ENCODE measurements around the gene SORCS2. TPM values are rescaled to one million over a fixed set of nuclear protein-coding genes. Genes with fewer than 3 reads are reported as not detected.

The SORCS2 gene
- total RNA-seq, 4 donors from 2014 or later: 0.07 to 1.2 (median 0.11) TPM

DNA sequence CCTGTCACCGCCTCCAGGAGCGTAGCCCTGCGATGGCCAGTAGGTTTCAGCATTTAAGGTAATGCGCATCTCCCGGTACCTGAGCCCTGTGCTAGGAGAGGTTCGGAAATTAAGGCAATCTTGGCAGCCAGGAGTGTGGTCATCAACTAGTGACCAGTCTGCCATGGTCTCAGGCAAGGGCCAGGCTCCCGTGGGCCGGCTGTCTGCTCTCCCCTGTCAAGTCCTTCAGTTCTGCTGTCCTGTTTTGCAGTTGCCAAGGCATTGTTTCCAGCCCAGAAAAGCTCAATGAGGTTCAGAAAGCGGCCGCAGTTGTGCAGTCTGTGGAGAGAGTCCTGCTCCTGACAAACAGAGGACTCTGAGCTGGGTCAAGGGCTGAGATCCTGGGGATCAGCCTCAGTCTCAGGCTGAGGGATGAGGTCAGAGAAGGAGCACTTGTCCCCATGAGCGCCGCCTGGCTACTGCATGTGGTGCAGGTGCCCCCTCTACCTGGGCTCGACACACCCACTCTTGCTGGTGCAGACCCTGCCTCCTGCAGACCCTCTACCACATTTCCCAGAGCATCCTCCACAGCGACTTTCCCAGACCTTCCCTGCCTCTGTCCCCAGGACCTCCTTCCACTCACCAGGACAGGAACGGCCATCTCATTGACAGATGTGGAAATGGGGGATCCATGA is 295.8 kb downstream of the SORCS2 start:
- TF ChIP-seq POLR2A (IDR thresholded peaks at IDR 0.05) (no peak), CTCF (IDR thresholded peaks at IDR 0.05 in 4 of 5, conservative IDR thresholded peaks at IDR 0.05 in 1 of 5) (no peak)
- H3K36me3 ChIP-seq: no peaks in the 10 kb centered on the region
- ATAC-seq (no peak), DNase-seq (no peak)
- H3K27me3 ChIP-seq: no peaks in the 10 kb centered on the region
- in situ Hi-C loops (cut with MboI; ENCODE audit: low sequenced_read_pairs in 4 of 4) (no loop called here), intact Hi-C loops (cut with DNase I; ENCODE audit: low total_unique reads) (no loop called here)
- no peaks in the 10 kb centered on the region for H3K4me1 ChIP-seq
- no peak overlapping the region for H3K27ac ChIP-seq
- H3K4me3 ChIP-seq: no peak overlapping the region
- H3K9me3 ChIP-seq: no peaks in the 10 kb centered on the region

DNA sequence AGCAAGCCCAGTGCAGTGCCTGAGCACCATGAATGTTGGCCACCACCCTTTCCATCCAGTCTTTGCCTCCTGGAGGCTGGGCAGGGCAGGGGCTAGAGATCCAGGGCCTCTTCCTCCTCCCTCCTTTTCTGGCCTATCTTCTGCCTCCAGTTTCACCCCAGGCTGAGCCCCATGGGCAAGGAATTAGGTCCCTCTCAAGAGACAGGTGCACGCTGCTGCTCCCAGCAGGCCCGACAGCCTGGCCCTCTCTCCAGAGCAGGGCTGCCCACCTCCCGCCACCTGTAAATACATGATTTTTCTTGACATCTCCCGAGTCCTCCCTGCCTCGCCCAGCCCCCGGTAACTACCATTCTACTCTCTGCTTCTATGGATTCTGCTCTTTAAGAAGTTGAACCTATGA is 299.6 kb downstream of the SORCS2 start:
- DNase-seq: no peak
- H3K4me1 ChIP-seq: no peaks in the 10 kb centered on the region
- intact Hi-C loops (cut with DNase I; ENCODE audit: low total_unique reads) (no loop called here), in situ Hi-C loops (cut with MboI; ENCODE audit: low sequenced_read_pairs in 4 of 4) (no loop called here)
- no peak for ATAC-seq
- H3K4me3 ChIP-seq: no peak overlapping the region
- no peak overlapping the region for H3K27ac ChIP-seq
- H3K9me3 ChIP-seq: no peaks in the 10 kb centered on the region
- no peaks in the 10 kb centered on the region for H3K27me3 ChIP-seq
- H3K36me3 ChIP-seq: no peaks in the 10 kb centered on the region
- no peak for TF ChIP-seq POLR2A (IDR thresholded peaks at IDR 0.05)
- no peak for TF ChIP-seq CTCF (IDR thresholded peaks at IDR 0.05 in 4 of 5, conservative IDR thresholded peaks at IDR 0.05 in 1 of 5)

GRCh38 chr4:7498446-7499200 is 306.3 kb downstream of the SORCS2 start:
- Histone ChIP-seq H3K36me3 (no peaks in the 10 kb centered on the region), H3K9me3 (no peaks in the 10 kb centered on the region), H3K27me3 (peaks cover 0 to 2% (median 0%) of the 10 kb centered on the region in 3 donors), H3K4me3 (no peak overlapping the region), H3K27ac (no peak overlapping the region), H3K4me1 (no peaks in the 10 kb centered on the region)
- ATAC-seq (no peak), DNase-seq (no peak)
- in situ Hi-C loops (cut with MboI; ENCODE audit: low sequenced_read_pairs in 4 of 4): no loop called here
- intact Hi-C loops (cut with DNase I; ENCODE audit: low total_unique reads): no loop called here
- TF ChIP-seq CTCF (IDR thresholded peaks at IDR 0.05 in 4 of 5, conservative IDR thresholded peaks at IDR 0.05 in 1 of 5) (no peak), POLR2A (IDR thresholded peaks at IDR 0.05) (no peak)

DNA sequence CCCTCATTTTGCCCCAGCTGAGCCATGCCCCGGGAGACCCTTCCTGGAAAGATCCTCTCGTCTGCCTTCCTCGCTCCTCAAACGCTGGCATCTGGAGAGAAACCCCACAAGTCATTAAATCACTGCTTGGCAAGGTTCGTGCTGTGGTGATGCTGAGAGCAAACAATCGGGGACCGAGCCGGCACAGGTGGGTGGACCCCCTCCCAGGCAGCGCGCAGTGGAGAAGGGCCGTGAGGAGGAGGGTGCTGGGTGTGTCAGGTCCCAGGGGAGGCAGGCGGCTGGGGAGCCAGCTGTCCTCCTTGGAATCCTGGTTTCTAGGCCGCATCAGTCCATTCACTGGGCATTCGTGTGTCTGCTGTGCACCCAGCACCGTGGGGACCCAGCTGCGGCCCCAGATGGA is 307.3 kb downstream of the SORCS2 start:
- ATAC-seq: no peak
- no peak overlapping the region for H3K4me3 ChIP-seq
- H3K36me3 ChIP-seq: no peaks in the 10 kb centered on the region
- no peak overlapping the region for H3K27ac ChIP-seq
- no peak for TF ChIP-seq CTCF (IDR thresholded peaks at IDR 0.05 in 4 of 5, conservative IDR thresholded peaks at IDR 0.05 in 1 of 5)
- no peak for TF ChIP-seq POLR2A (IDR thresholded peaks at IDR 0.05)
- in situ Hi-C loops (cut with MboI; ENCODE audit: low sequenced_read_pairs in 4 of 4) (no loop called here), intact Hi-C loops (cut with DNase I; ENCODE audit: low total_unique reads) (no loop called here)
- no peak for DNase-seq
- H3K27me3 ChIP-seq: peaks cover 0 to 2% (median 0%) of the 10 kb centered on the region in 3 donors
- H3K4me1 ChIP-seq: no peaks in the 10 kb centered on the region
- no peaks in the 10 kb centered on the region for H3K9me3 ChIP-seq

Data from gastrocnemius medialis (tissue), 4 donors.